SK-N-MC (cell line): Measurements from ENCODE around the gene BMP2K.

Experiments used
- EZH2 ChIP-seq: fragments of 200-600 bp; sonication (generic); IDR thresholded peaks from one replicate; pipeline ENCODE4 v1.6.1; 2017; ENCODE audit warnings: antibody characterized with exemption
- FOXP2 ChIP-seq: optimal IDR thresholded peaks from 2 replicates; pipeline ENCODE3; 2011; ENCODE audit warnings: mild to moderate bottlenecking, moderate library complexity; ENCODE audit not compliant: insufficient read depth; ENCODE audit errors: extremely low read length, control extremely low read depth
- POLR2AphosphoS5 ChIP-seq: IDR thresholded peaks from 2 replicates; pipeline ENCODE4 v1.6.1; 2012; ENCODE audit warnings: mild to moderate bottlenecking, low read depth, low read length, borderline replicate concordance

GRCh38 chr4:78870056-78870455 is 93.9 kb downstream of the BMP2K start:
- TF ChIP-seq EZH2 (no peak), POLR2AphosphoS5 (no peak), FOXP2 (no peak)
